Lower lobe of right lung (tissue), 2 donors: ENCODE data around the gene OSTM1. TPM values are rescaled to one million over a fixed set of nuclear protein-coding genes. Genes with fewer than 3 reads are reported as not detected.

Source experiments
- ATAC-seq, 2 donors: fragments of 200-7000 bp; cut with Tn5 transposase; one replicate each; pipeline ENCODE4 v1.9.1; 2020 to 2022; ENCODE audit warnings: mild to moderate bottlenecking in 2 of 2, moderate library complexity in 2 of 2
- DNase-seq: peaks from one replicate; pipeline ENCODE4 v3.0.0-alpha.2; 2020
- H3K27ac ChIP-seq: fragments of 200-600 bp; one replicate; pipeline ENCODE4 v1.8.0; 2022
- H3K27me3 ChIP-seq: fragments of 200-600 bp; one replicate; pipeline ENCODE4 v1.8.0; 2022; ENCODE audit warnings: low read depth
- H3K36me3 ChIP-seq: fragments of 200-600 bp; one replicate; pipeline ENCODE4 v1.8.0; 2022; ENCODE audit warnings: mild to moderate bottlenecking
- H3K4me1 ChIP-seq: fragments of 200-600 bp; one replicate; pipeline ENCODE4 v1.8.0; 2022
- H3K4me3 ChIP-seq: fragments of 200-600 bp; one replicate; pipeline ENCODE4 v1.8.0; 2022; ENCODE audit warnings: mild to moderate bottlenecking
- H3K9me3 ChIP-seq: fragments of 200-600 bp; one replicate; pipeline ENCODE4 v1.8.0; 2022
- intact Hi-C: fragments of 100-400 bp; cut with DNase I; formaldehyde crosslinking; loops from one replicate; pipeline ENCODE4 v1.11.0; 2022
- total RNA-seq: library from RNA; stranded (reverse); fragmentation: NEBNext Ultra II Directional; extraction: Animal tissue kit (Norgen Biotek cat#: 25700); gene quantifications from one replicate; pipeline ENCODE4 v1.2.1, GENCODE V29; 2021
- TF ChIP-seq, protein P1 (sequence below): fragments of 200-600 bp; IDR thresholded peaks from one replicate; pipeline ENCODE4 v1.8.0; 2022; ENCODE audit warnings: antibody characterized with exemption, mild to moderate bottlenecking
- donor health status: DM: no; HTN: yes; CAD: no; lungs with severe emphysema.

The OSTM1 gene
- total RNA-seq, 1 donor from 2014 or later: 63.8 TPM

DNA sequence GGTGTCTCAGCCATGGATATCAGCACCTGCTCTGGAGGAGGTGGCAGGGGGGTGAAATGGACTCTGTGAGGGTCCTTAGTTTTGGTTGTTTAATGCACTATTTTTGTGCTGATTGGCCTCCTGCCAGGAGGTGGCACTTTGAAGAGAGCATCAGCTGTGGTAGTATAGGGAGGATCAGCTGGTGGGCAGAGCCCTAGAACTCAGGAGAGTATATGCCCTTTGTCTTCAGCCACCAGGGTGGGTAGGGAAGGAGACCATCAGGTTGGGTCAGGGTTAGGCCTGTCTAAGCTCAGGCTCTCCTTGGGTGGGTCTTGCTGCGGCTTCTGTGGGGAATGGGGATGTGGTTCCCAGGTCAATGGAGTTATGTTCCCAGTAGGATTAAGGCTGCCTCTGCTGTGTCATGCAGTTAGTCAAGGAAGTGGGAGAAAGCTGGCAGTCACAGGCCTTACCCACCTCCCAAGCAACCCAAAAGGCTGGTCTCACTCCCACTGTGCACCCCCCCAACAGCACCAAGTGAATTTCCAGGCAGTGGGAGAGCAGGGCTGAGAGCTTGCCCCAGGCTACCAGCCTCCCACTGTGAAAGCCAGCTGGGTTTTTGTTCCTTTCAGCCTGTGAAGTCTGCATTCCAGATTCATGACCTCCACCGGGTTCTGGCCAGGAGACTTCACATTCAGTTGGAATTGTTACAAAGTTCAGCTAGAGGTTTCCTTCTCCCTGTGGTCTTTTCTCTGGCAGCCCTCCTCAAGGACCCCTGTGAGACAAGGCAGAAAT lies 5.7 kb upstream of the OSTM1 start:
- H3K27ac ChIP-seq: no peak overlapping the region
- H3K4me1 ChIP-seq: peaks cover 3% of the 10 kb centered on the region
- H3K36me3 ChIP-seq: no peaks in the 10 kb centered on the region
- intact Hi-C loops: no loop called here
- ATAC-seq (no peak), DNase-seq (no peak)
- no peaks in the 10 kb centered on the region for H3K27me3 ChIP-seq
- TF ChIP-seq, protein P1, sequence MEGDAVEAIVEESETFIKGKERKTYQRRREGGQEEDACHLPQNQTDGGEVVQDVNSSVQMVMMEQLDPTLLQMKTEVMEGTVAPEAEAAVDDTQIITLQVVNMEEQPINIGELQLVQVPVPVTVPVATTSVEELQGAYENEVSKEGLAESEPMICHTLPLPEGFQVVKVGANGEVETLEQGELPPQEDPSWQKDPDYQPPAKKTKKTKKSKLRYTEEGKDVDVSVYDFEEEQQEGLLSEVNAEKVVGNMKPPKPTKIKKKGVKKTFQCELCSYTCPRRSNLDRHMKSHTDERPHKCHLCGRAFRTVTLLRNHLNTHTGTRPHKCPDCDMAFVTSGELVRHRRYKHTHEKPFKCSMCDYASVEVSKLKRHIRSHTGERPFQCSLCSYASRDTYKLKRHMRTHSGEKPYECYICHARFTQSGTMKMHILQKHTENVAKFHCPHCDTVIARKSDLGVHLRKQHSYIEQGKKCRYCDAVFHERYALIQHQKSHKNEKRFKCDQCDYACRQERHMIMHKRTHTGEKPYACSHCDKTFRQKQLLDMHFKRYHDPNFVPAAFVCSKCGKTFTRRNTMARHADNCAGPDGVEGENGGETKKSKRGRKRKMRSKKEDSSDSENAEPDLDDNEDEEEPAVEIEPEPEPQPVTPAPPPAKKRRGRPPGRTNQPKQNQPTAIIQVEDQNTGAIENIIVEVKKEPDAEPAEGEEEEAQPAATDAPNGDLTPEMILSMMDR: no peak
- no peaks in the 10 kb centered on the region for H3K9me3 ChIP-seq
- no peak overlapping the region for H3K4me3 ChIP-seq

DNA sequence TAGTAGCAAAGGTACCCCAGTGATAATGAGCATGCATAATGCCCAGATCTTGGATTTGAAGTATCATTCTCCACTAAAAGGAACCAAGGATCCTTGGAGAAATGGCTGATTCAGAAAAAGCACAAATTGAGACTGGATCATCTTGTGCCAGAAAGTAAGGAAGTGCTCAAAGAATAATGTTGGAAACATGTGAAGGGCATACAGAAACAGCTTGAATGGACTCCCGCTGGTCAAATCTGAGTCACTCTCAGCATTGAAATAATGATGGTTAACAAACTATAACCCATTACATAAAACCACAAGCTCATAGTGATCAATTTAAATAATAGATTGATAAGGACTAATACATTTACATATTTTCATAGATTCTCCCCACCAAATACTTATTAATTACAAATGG lies 3.6 kb upstream of the OSTM1 start:
- no peaks in the 10 kb centered on the region for H3K36me3 ChIP-seq
- DNase-seq: no peak
- TF ChIP-seq, protein P1: no peak
- H3K4me3 ChIP-seq: no peak overlapping the region
- H3K27ac ChIP-seq: no peak overlapping the region
- ATAC-seq: no peak
- no peaks in the 10 kb centered on the region for H3K9me3 ChIP-seq
- H3K4me1 ChIP-seq: peaks cover 13% of the 10 kb centered on the region
- H3K27me3 ChIP-seq: no peaks in the 10 kb centered on the region
- intact Hi-C loops: no loop called here

DNA sequence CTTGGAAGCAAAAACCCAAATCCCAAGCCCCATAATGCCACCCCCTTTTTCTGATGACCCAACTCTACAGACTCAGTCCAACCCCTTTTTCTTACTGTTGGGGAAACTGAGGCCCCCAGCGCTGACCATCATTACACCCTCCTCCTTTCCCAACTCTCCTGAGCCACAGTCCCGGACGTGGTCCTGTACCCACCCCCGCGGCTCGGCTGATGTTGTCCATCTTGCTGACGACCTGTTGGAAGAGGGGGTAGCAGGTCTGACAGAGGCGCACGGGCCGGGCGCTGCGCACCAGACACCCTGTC lies 533 bp downstream of the OSTM1 start:
- Histone ChIP-seq H3K27ac (peak overlapping the region; percentile 90), H3K9me3 (no peaks in the 10 kb centered on the region), H3K36me3 (no peaks in the 10 kb centered on the region), H3K27me3 (no peaks in the 10 kb centered on the region), H3K4me3 (peak overlapping the region; percentile 97), H3K4me1 (peaks cover 17% of the 10 kb centered on the region)
- intact Hi-C loops: no loop called here
- DNase-seq (no peak), ATAC-seq (peak; percentile 72 to 74)
- TF ChIP-seq, protein P1: no peak

DNA sequence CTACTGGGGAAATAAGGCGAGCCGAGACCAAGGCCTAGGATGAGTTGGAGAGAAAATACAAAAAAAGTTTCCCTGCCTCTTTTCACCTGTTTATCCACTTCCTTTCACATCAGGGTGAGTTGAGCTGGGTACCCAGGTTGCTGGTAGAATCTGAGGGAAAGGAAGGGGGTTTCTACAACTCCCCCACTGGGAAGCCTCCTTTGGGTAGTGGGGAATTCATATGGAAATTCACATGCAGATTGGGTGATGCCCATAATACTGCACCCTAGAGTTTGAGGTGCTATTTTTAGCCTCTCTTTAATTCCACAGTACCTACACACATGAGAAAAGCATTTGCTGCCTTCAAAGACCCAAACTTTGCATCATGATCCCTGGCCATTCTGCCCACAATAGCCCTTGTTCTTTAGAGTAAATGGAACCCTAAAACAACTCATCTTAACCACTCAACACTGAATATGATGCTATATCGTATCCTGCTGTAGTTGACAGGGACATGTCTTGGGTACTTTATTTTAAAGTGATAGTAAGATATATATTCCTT lies 2.7 kb downstream of the OSTM1 start:
- TF ChIP-seq, protein P1: no peak
- Histone ChIP-seq H3K4me1 (peaks cover 17% of the 10 kb centered on the region), H3K9me3 (no peaks in the 10 kb centered on the region), H3K27ac (no peak overlapping the region), H3K27me3 (no peaks in the 10 kb centered on the region), H3K36me3 (no peaks in the 10 kb centered on the region), H3K4me3 (no peak overlapping the region)
- intact Hi-C loops: no loop called here
- DNase-seq: no peak
- no peak for ATAC-seq

DNA sequence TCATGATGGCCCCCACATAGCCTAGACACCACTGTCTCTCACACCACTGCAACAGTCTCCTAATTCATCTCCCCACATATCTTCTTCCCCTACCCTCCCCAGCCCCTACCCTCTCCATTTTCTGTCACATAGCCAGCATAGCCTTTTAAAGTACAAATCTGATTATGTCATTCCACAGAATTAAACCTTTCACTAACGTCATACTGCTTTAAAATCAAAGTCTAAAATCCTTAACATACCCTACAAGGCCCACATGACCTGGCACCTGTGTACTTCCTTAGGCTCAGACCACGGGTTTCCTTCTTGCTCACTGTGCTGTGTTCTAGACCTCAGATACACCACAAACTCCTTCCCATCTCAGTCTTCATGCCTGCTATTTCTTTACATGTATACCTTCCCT lies 5.9 kb downstream of the OSTM1 start:
- no peak overlapping the region for H3K27ac ChIP-seq
- H3K4me1 ChIP-seq: peaks cover 8% of the 10 kb centered on the region
- TF ChIP-seq, protein P1: no peak
- intact Hi-C loops: no loop called here
- DNase-seq: no peak
- H3K4me3 ChIP-seq: no peak overlapping the region
- H3K27me3 ChIP-seq: no peaks in the 10 kb centered on the region
- no peaks in the 10 kb centered on the region for H3K9me3 ChIP-seq
- no peaks in the 10 kb centered on the region for H3K36me3 ChIP-seq
- ATAC-seq: no peak
